B cell (primary cell): ENCODE data around the gene SLN.

Source experiments
- EZH2 ChIP-seq: IDR thresholded peaks from 2 replicates; pipeline ENCODE4 v1.6.1; 2012; ENCODE audit warnings: borderline replicate concordance, low read depth, mild to moderate bottlenecking, moderate library complexity, low read length; ENCODE audit not compliant: insufficient read depth, poor library complexity, severe bottlenecking
- TF ChIP-seq, protein P1 (sequence below): fragments of 200-600 bp; IDR thresholded peaks from one replicate; pipeline ENCODE4 v1.8.0; 2022; ENCODE audit warnings: antibody characterized with exemption, mild to moderate bottlenecking

DNA sequence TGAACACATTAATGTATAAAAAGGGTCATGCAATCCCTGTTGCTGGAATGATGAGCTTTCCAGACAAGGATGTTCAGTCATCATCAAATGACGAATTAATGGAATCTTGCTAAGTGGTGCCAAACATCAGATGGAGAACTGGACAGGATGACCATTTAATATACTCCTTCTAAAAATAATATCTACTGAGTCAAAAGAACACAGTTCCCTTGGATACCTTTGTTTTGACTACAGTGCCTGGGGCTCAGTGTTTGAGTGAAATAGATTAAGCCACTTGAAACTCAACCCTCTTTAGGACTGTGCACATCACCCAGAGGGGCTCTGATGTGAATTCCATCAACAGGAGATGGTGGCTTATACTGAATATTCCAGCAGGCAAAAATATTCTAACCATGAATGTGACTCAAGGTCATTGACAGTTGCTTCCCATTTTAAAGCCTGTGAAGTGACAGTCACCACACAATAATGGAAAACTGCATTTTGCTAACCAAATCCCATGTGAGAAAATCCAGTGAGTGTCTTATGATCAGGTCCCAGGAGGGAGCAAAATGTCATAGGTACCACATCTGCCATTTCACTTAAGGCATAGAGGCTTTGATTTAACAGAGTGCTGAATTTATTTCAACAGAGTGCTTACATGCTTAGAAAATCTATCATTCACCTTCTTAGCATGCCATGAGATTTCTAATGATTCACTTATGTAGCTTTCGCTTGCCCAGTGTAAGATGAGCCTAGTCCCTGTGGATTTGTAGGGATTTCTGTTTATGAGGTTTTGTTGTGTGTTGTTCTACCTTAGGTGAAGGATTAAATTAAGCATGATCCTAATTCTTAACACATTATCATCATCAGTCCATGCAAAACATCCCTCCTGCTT lies 41.3 kb upstream of the SLN start:
- TF ChIP-seq, protein P1, sequence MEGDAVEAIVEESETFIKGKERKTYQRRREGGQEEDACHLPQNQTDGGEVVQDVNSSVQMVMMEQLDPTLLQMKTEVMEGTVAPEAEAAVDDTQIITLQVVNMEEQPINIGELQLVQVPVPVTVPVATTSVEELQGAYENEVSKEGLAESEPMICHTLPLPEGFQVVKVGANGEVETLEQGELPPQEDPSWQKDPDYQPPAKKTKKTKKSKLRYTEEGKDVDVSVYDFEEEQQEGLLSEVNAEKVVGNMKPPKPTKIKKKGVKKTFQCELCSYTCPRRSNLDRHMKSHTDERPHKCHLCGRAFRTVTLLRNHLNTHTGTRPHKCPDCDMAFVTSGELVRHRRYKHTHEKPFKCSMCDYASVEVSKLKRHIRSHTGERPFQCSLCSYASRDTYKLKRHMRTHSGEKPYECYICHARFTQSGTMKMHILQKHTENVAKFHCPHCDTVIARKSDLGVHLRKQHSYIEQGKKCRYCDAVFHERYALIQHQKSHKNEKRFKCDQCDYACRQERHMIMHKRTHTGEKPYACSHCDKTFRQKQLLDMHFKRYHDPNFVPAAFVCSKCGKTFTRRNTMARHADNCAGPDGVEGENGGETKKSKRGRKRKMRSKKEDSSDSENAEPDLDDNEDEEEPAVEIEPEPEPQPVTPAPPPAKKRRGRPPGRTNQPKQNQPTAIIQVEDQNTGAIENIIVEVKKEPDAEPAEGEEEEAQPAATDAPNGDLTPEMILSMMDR = no peak
- TF ChIP-seq EZH2 = no peak
